Heart right ventricle (tissue), 16 donors: ENCODE data around the gene CHN2. TPM values are rescaled to one million over a fixed set of nuclear protein-coding genes. Genes with fewer than 3 reads are reported as not detected.

Source experiments
- ATAC-seq, 8 donors: fragments of 200-7000 bp; cut with Tn5 transposase; one replicate each; pipeline ENCODE4 v1.9.1; 2020; ENCODE audit warnings: mild to moderate bottlenecking in 8 of 8, moderate library complexity in 8 of 8, moderate number of reproducible peaks in 1 of 8
- DNase-seq, 2 donors: peaks; one replicate each; pipeline ENCODE4 v3.0.0-alpha.2; 2020
- H3K27ac ChIP-seq, 10 donors: fragments of 200-600 bp; sonication (generic) in 2 of 10; one replicate each; pipeline versions ENCODE4 v1.5.0 to v1.8.0; 2020 to 2022; ENCODE audit warnings: mild to moderate bottlenecking in 3 of 10
- H3K27me3 ChIP-seq, 7 donors: fragments of 200-600 bp; one replicate each; pipeline ENCODE4 v1.8.0; 2021 to 2022; ENCODE audit warnings: mild to moderate bottlenecking in 2 of 7
- H3K36me3 ChIP-seq, 9 donors: fragments of 200-600 bp; sonication (generic) in 1 of 9; one replicate each; pipeline versions ENCODE4 v1.5.0 to v1.8.0; 2020 to 2022; ENCODE audit warnings: mild to moderate bottlenecking in 2 of 9
- H3K4me1 ChIP-seq, 9 donors: fragments of 200-600 bp; sonication (generic) in 1 of 9; one replicate each; pipeline versions ENCODE4 v1.5.0 to v1.8.0; 2020 to 2022; ENCODE audit warnings: mild to moderate bottlenecking in 4 of 9
- H3K4me3 ChIP-seq, 10 donors: fragments of 200-600 bp; sonication (generic) in 2 of 10; one replicate each; pipeline versions ENCODE4 v1.5.0 to v1.8.0; 2020 to 2022; ENCODE audit warnings: mild to moderate bottlenecking in 7 of 10, moderate library complexity in 2 of 10
- H3K9me3 ChIP-seq, 11 donors: fragments of 200-600 bp in 10 of 11; sonication (generic) in 2 of 11; one replicate each; pipeline versions ENCODE4 v1.5.0 to v1.8.0; 2013 to 2022; ENCODE audit warnings: mild to moderate bottlenecking in 2 of 11, control low read depth in 1 of 11, moderate library complexity in 1 of 11
- CTCF ChIP-seq, 9 donors: fragments of 200-600 bp; sonication (generic) in 2 of 9; IDR thresholded peaks; one replicate each; pipeline versions ENCODE4 v1.5.0 to v1.8.0; 2021 to 2022; ENCODE audit warnings: antibody characterized with exemption in 9 of 9, mild to moderate bottlenecking in 5 of 9, moderate library complexity in 1 of 9
- WGBS, 2 donors: extraction: QIAGEN DNeasy Blood & Tissue Kit; methylation state at CpG; one replicate each; pipeline ENCODE4 v1.1.7; 2013; ENCODE audit warnings: inconsistent platforms in 1 of 2; 5-methylcytosine and 5-hydroxymethylcytosine counted together
- intact Hi-C, 10 donors: fragments of 100-400 bp; cut with DNase I; formaldehyde crosslinking; loops; one replicate each; pipeline versions ENCODE4 v1.11.1 to v1.14.2; 2022
- polyA plus RNA-seq, 2 donors: library from polyadenylated mRNA; stranded (reverse); fragments of 200-250 nt; gene quantifications; one replicate each; pipeline ENCODE4 v1.2.3, GENCODE V29; 2013
- total RNA-seq, 10 donors: library from RNA; stranded (reverse); fragmentation: NEBNext Ultra II Directional in 3 of 10; extraction: Animal tissue kit (Norgen Biotek cat#: 25700) in 3 of 10; gene quantifications; one replicate each; pipeline versions ENCODE4 v1.2.1 to v1.2.4, GENCODE V29; 2021 to 2023
- donor health status: Arrhythmogenic right ventricular cardiomyopathy.
- donor health status: ischemic (EF 13 %, LVEDD 7.1; RV severe dilation, severe dysfunction).
- donor health status: healthy with polysubstance abuse.
- donor health status: DM: no; HTN: yes; CAD: no.
- donor health status: DM: no; HTN: no; CAD: no.
- donor health status: ischemic (EF 25% LVEDD 6.9; RV normal size, moderate dysfunction).
- donor health status: ischemic (EF 25% LVEDD 5.7; RV mildly dilated, moderate dysfunction).
- donor health status: healthy.
- donor health status: DM: yes; HTN: yes; CAD: no.
- donor health status: Ischemic cardiomyopathy.
- donor health status: ischemic (EF 35%, LVEDD 5.7; RV mildly dilated, moderate dysfunction).
- donor health status: nonischemic (EF 11% LVEDD 7.7; RV severe dilation, severe dysfunction).
- donor health status: DM: yes; HTN: yes; CAD: no.
- donor health status: PGD.
- donor health status: ischemic (EF 29% LVEDD 5.4; RV normal size, mild dysfunction).
- donor health status: nonischemic (EF 23%, LVEDD 6.1; RV moderate dilation, normal function).

Gene CHN2
- total and polyA plus RNA-seq, 12 donors: 5.9 to 54.9 (median 22.6) TPM

GRCh38 chr7:29310625-29311024 is 116.0 kb downstream of the CHN2 start:
- H3K4me1 ChIP-seq: peaks cover 0 to 1% (median 0%) of the 10 kb centered on the region in 9 donors
- no peak overlapping the region for H3K4me3 ChIP-seq
- H3K36me3 ChIP-seq: peaks cover 0 to 4% (median 0%) of the 10 kb centered on the region in 9 donors
- no peaks in the 10 kb centered on the region for H3K27me3 ChIP-seq
- peaks cover 0 to 10% (median 0%) of the 10 kb centered on the region in 11 donors for H3K9me3 ChIP-seq
- no peak overlapping the region for H3K27ac ChIP-seq
- no peak for ATAC-seq
- DNase-seq: no peak
- TF ChIP-seq CTCF (IDR thresholded peaks at IDR 0.05): no peak
- intact Hi-C loops: no loop called here

GRCh38 chr7:29311314-29311713 is 116.7 kb downstream of the CHN2 start:
- H3K36me3 ChIP-seq: peaks cover 0 to 4% (median 0%) of the 10 kb centered on the region in 9 donors

GRCh38 chr7:29314148-29314547 is 119.6 kb downstream of the CHN2 start:
- H3K4me3 ChIP-seq: no peak overlapping the region
- WGBS, 2 donors: 92 to 98% methylated on average over 1 of the region's 1 CpG
- ATAC-seq (no peak), DNase-seq (no peak)
- H3K9me3 ChIP-seq: peaks cover 0 to 4% (median 0%) of the 10 kb centered on the region in 11 donors
- no peak for TF ChIP-seq CTCF (IDR thresholded peaks at IDR 0.05)
- H3K27ac ChIP-seq: no peak overlapping the region
- peaks cover 0 to 14% (median 0%) of the 10 kb centered on the region in 9 donors for H3K4me1 ChIP-seq
- H3K27me3 ChIP-seq: no peaks in the 10 kb centered on the region
- intact Hi-C loops: no loop called here
- H3K36me3 ChIP-seq: peaks cover 0 to 4% (median 0%) of the 10 kb centered on the region in 9 donors

More at GRCh38 chr7:29311314-29311713, 116.7 kb downstream of the CHN2 start:
- 82 to 89% methylated on average over 3 of the region's 3 CpGs for WGBS, 2 donors
- DNase-seq (no peak), ATAC-seq (no peak)
- no peak for TF ChIP-seq CTCF (IDR thresholded peaks at IDR 0.05)
- intact Hi-C loops: no loop called here
- Histone ChIP-seq H3K27ac (no peak overlapping the region), H3K9me3 (peaks cover 0 to 10% (median 0%) of the 10 kb centered on the region in 11 donors), H3K4me1 (no peaks in the 10 kb centered on the region), H3K4me3 (no peak overlapping the region), H3K27me3 (no peaks in the 10 kb centered on the region)

- Histone ChIP-seq H3K36me3 (no peaks in the 10 kb centered on the region), H3K27ac (no peak overlapping the region), H3K4me1 (peaks cover 0 to 25% (median 10%) of the 10 kb centered on the region in 9 donors), H3K9me3 (peaks cover 0 to 4% (median 0%) of the 10 kb centered on the region in 11 donors), H3K4me3 (no peak overlapping the region), H3K27me3 (no peaks in the 10 kb centered on the region)
- intact Hi-C loops: no loop called here
- no peak for ATAC-seq
- 78 to 84% methylated on average over 3 of the region's 3 CpGs for WGBS, 2 donors
- no peak for DNase-seq
- TF ChIP-seq CTCF (IDR thresholded peaks at IDR 0.05): no peak
These were observed 120.7 kb downstream of the CHN2 start for GRCh38 chr7:29315122-29315891.
